HepG2 (cell line): ENCODE data around the gene PEAK3. TPM values are rescaled to one million over a fixed set of nuclear protein-coding genes. Genes with fewer than 3 reads are reported as not detected.

ENCODE experiments used
- AHDC1 ChIP-seq: sonication (generic); formaldehyde crosslinking; IDR thresholded peaks from 2 replicates; pipeline ENCODE4 v1.5.1; 2020; ENCODE audit warnings: mild to moderate bottlenecking, missing genetic modification reagents, borderline replicate concordance
- FOXA1 ChIP-seq, 2 experiments: fragments of 450-650 bp in 1 of 2; sonication (generic) in 1 of 2; formaldehyde crosslinking in 1 of 2; IDR thresholded peaks; 2 replicates each; pipeline versions ENCODE4 v1.4.0 to v1.6.1; 2016 to 2020; ENCODE audit warnings: missing genetic modification reagents in 1 of 2
- GPBP1L1 ChIP-seq: sonication (generic); formaldehyde crosslinking; IDR thresholded peaks from 2 replicates; pipeline ENCODE4 v1.5.0; 2020; ENCODE audit warnings: mild to moderate bottlenecking, missing genetic modification reagents
- MAZ ChIP-seq, 2 experiments: sonication (generic) in 1 of 2; formaldehyde crosslinking in 1 of 2; IDR thresholded peaks; 2 replicates each; pipeline versions ENCODE4 v1.5.0 to v1.6.1; 2012 to 2020; ENCODE audit warnings: low read depth in 2 of 2, mild to moderate bottlenecking in 2 of 2, borderline replicate concordance in 1 of 2, improper control_type of control experiment in 1 of 2, low read length in 1 of 2, missing genetic modification reagents in 1 of 2, moderate library complexity in 1 of 2
- NFE2 ChIP-seq: sonication (generic); formaldehyde crosslinking; IDR thresholded peaks from 2 replicates; pipeline ENCODE4 v1.4.0; 2020; ENCODE audit warnings: missing genetic modification reagents
- NR3C1 ChIP-seq: sonication (generic); formaldehyde crosslinking; IDR thresholded peaks from 2 replicates; pipeline ENCODE4 v1.4.0; 2020; ENCODE audit warnings: missing genetic modification reagents
- PTBP1 ChIP-seq: fragments of 200-400 bp; formaldehyde crosslinking; IDR thresholded peaks from 2 replicates; pipeline ENCODE4 v1.6.1; 2018; ENCODE audit warnings: low read length, low read depth; ENCODE audit not compliant: poor library complexity, severe bottlenecking
- RFX5 ChIP-seq: IDR thresholded peaks from 2 replicates; pipeline ENCODE4 v1.6.1; 2011; ENCODE audit warnings: low read depth, low read length, improper control_type of control experiment
- SIX1 ChIP-seq: sonication (generic); formaldehyde crosslinking; IDR thresholded peaks from 2 replicates; pipeline ENCODE4 v1.4.0; 2020; ENCODE audit warnings: missing genetic modification reagents, borderline replicate concordance
- SKIL ChIP-seq: sonication (generic); formaldehyde crosslinking; IDR thresholded peaks from 2 replicates; pipeline ENCODE4 v1.8.0; 2022; ENCODE audit warnings: missing genetic modification reagents, mild to moderate bottlenecking, moderate library complexity, borderline replicate concordance
- TAF1 ChIP-seq: sonication (generic); formaldehyde crosslinking; IDR thresholded peaks from 2 replicates; pipeline ENCODE4 v1.4.0; 2020; ENCODE audit warnings: missing genetic modification reagents
- TCF7L2 ChIP-seq: IDR thresholded peaks from 2 replicates; pipeline ENCODE4 v1.6.1; 2011; ENCODE audit warnings: mild to moderate bottlenecking, low read depth, low read length, moderate library complexity
- THYN1 ChIP-seq: sonication (generic); formaldehyde crosslinking; IDR thresholded peaks from 2 replicates; pipeline ENCODE4 v1.8.1; 2023; ENCODE audit warnings: low read depth, mild to moderate bottlenecking, moderate library complexity, missing genetic modification reagents, borderline replicate concordance
- ZNF180 ChIP-seq: sonication (generic); formaldehyde crosslinking; IDR thresholded peaks from 2 replicates; pipeline ENCODE4 v1.4.0; 2020; ENCODE audit warnings: low read depth, missing genetic modification reagents, borderline replicate concordance
- ZNF350 ChIP-seq: sonication (generic); formaldehyde crosslinking; IDR thresholded peaks from 2 replicates; pipeline ENCODE4 v1.4.0; 2020; ENCODE audit warnings: mild to moderate bottlenecking, low read depth, missing genetic modification reagents, borderline replicate concordance
- ZNF354B ChIP-seq: sonication (generic); formaldehyde crosslinking; IDR thresholded peaks from 2 replicates; pipeline ENCODE4 v1.8.0; 2022; ENCODE audit warnings: mild to moderate bottlenecking, missing genetic modification reagents
- ZNF383 ChIP-seq: sonication (generic); formaldehyde crosslinking; IDR thresholded peaks from 2 replicates; pipeline ENCODE4 v1.4.0; 2020; ENCODE audit warnings: missing genetic modification reagents, mild to moderate bottlenecking, borderline replicate concordance
- ZNF558 ChIP-seq: sonication (generic); formaldehyde crosslinking; IDR thresholded peaks from 2 replicates; pipeline ENCODE4 v1.9.0; 2022; ENCODE audit warnings: mild to moderate bottlenecking, missing genetic modification reagents, borderline replicate concordance
- ZNF777 ChIP-seq: sonication (generic); formaldehyde crosslinking; IDR thresholded peaks from 2 replicates; pipeline ENCODE4 v1.4.0; 2020; ENCODE audit warnings: missing genetic modification reagents
- polyA plus RNA-seq, 8 experiments: library from polyadenylated mRNA; depleted of rRNA in 3 of 8; stranded (reverse) in 7 of 8; unstranded in 1 of 8; fragments of >200 nt; fragmentation: Illumina TruSeq in 4 of 8; extraction: Trizol in 4 of 8; gene quantifications; 2 replicates each; pipeline versions ENCODE4 v1.2.1 to v1.2.3, GENCODE V29; 2011 to 2016; ENCODE audit warnings: low read depth in 4 of 8, missing spikeins in 1 of 8, mixed read lengths in 1 of 8; ENCODE audit not compliant: insufficient read depth in 1 of 8
- total RNA-seq, 5 experiments: library from RNA; depleted of rRNA; stranded (reverse); fragments of >200 nt; fragmentation: Illumina TruSeq; extraction: Trizol; gene quantifications; 2 replicates each; pipeline ENCODE4 v1.2.3, GENCODE V29; 2016; ENCODE audit warnings: low read depth in 1 of 5

Gene PEAK3
- total and polyA plus RNA-seq, 2 of the 13 experiments (the other 11 are each of a cell fraction or from before 2014, with no cell fraction given): not detected

GRCh38 chr19:2236314-2237050 lies 45.5 kb downstream of the PEAK3 start, which contains the start of the genes PLEKHJ1 and SF3A2 (continued):
- TF ChIP-seq AHDC1 (CRISPR knock-in tag) (peak; percentile 49; the same call in 1 of the 2 replicates), ZNF558 (CRISPR knock-in tag) (peak; percentile 99), RFX5 (no peak), NFE2 (CRISPR knock-in tag) (no peak; the same call in 1 of the 2 replicates), ZNF383 (CRISPR knock-in tag) (no peak), GPBP1L1 (CRISPR knock-in tag) (no peak), TAF1 (CRISPR knock-in tag) (peak; percentile 77), FOXA1 (IDR thresholded peaks at IDR 0.05) (no peak), FOXA1 (CRISPR knock-in tag; IDR thresholded peaks at IDR 0.05) (0 out of 2 replicates have a peak, but pooled peaks have one; percentile 5), PTBP1 (no peak), ZNF354B (CRISPR knock-in tag) (peak; percentile 92; the same call in 1 of the 2 replicates), ZNF777 (CRISPR knock-in tag) (peak; percentile 81), NR3C1 (no peak), ZNF180 (CRISPR knock-in tag) (no peak), ZNF350 (peak; percentile 91), THYN1 (CRISPR knock-in tag) (peak; percentile 99), SIX1 (CRISPR knock-in tag) (0 out of 2 replicates have a peak, but pooled peaks have one; percentile 22), MAZ (IDR thresholded peaks at IDR 0.05; ENCODE audit: borderline replicate concordance, low read depth, low read length) (peak; percentile 53; the same call in 1 of the 2 replicates), MAZ (CRISPR knock-in tag; IDR thresholded peaks at IDR 0.05; ENCODE audit: low read depth) (peak; percentile 92), SKIL (CRISPR knock-in tag) (peak; percentile 85), TCF7L2 (no peak)
